Endothelial cell of umbilical vein (primary cell): ENCODE results near the gene S100A10.

Experiments used
- EZH2 ChIP-seq: IDR thresholded peaks from 2 replicates; pipeline ENCODE4 v1.6.1; 2012; ENCODE audit warnings: borderline replicate concordance, low read depth, mild to moderate bottlenecking, moderate library complexity, low read length, inconsistent platforms; ENCODE audit not compliant: severe bottlenecking
- FOS ChIP-seq: IDR thresholded peaks from 2 replicates; pipeline ENCODE4 v1.6.1; 2011; ENCODE audit warnings: mild to moderate bottlenecking, low read length, moderate library complexity, borderline replicate concordance; ENCODE audit not compliant: insufficient read depth
- GATA2 ChIP-seq: IDR thresholded peaks from 2 replicates; pipeline ENCODE4 v1.7.0; 2011; ENCODE audit warnings: low read depth, mild to moderate bottlenecking, moderate library complexity, mixed read lengths, low read length; ENCODE audit not compliant: insufficient read length, insufficient read depth
- JUN ChIP-seq: IDR thresholded peaks from 2 replicates; pipeline ENCODE4 v1.6.1; 2011; ENCODE audit warnings: borderline replicate concordance, low read depth; ENCODE audit not compliant: insufficient read length, insufficient read depth
- MYC ChIP-seq: IDR thresholded peaks from one replicate; pipeline ENCODE4 v1.6.1; 2011; ENCODE audit warnings: mild to moderate bottlenecking, low read depth, low read length
- POLR2A ChIP-seq: IDR thresholded peaks from 2 replicates; pipeline ENCODE4 v1.6.1; 2012; ENCODE audit warnings: low read depth, mild to moderate bottlenecking, control low read depth, low read length
- POLR2AphosphoS5 ChIP-seq: IDR thresholded peaks from 2 replicates; pipeline ENCODE4 v1.6.1; 2012; ENCODE audit warnings: low read depth, mild to moderate bottlenecking, control low read depth, low read length, moderate library complexity; ENCODE audit not compliant: insufficient read depth
- TF ChIP-seq, protein P1 (sequence below), 2 donors: IDR thresholded peaks; 1 replicate in 1 of 2; 2 replicates in 1 of 2; pipeline ENCODE4 v1.5.1; 2011; ENCODE audit warnings: low read length in 2 of 2, mild to moderate bottlenecking in 2 of 2, moderate library complexity in 2 of 2, control low read depth in 1 of 2, inconsistent platforms in 1 of 2, low read depth in 1 of 2; ENCODE audit not compliant: insufficient read depth in 1 of 2; ENCODE audit errors: extremely low read depth in 1 of 2
- TF ChIP-seq, protein P2 (sequence below): IDR thresholded peaks from 2 replicates; pipeline ENCODE4 v1.6.1; 2011; ENCODE audit not compliant: insufficient read depth, insufficient read length

DNA sequence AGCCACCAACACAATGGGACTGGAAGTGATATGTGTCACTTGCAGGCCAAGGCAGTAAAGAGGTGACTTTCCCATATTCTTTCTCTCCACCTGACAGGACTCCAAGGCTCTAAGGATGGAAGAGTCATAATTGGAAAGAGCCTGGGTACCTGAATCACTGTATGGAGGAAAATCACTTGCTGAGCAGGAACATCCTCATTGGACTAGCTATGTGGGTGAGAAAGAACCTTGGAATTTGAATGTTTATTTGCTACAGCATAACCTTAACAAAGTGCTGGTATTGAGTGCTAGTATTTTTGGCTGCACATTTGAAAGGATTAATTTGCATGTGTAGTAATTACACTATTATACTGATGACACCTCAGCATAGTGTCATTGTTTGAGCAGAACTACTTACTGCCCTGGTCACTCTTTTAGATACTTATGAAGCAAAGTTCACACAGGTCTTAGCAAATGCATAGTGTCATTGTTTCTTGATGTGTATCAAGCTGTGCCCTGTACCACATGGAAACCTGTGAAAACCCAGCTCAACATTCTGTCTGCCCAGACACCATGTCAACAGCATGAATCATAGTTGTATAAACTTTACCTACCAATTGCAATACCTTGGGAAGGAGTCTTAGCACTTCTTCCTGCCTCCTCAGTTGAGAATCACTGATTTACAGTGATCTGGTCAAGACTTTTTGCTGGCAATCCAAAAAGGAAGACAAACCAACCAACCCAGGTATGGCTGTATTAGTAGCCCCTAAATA is 5.1 kb upstream of the S100A10 start:
- TF ChIP-seq, protein P1, sequence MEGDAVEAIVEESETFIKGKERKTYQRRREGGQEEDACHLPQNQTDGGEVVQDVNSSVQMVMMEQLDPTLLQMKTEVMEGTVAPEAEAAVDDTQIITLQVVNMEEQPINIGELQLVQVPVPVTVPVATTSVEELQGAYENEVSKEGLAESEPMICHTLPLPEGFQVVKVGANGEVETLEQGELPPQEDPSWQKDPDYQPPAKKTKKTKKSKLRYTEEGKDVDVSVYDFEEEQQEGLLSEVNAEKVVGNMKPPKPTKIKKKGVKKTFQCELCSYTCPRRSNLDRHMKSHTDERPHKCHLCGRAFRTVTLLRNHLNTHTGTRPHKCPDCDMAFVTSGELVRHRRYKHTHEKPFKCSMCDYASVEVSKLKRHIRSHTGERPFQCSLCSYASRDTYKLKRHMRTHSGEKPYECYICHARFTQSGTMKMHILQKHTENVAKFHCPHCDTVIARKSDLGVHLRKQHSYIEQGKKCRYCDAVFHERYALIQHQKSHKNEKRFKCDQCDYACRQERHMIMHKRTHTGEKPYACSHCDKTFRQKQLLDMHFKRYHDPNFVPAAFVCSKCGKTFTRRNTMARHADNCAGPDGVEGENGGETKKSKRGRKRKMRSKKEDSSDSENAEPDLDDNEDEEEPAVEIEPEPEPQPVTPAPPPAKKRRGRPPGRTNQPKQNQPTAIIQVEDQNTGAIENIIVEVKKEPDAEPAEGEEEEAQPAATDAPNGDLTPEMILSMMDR (IDR thresholded peaks at IDR 0.05; ENCODE audit: extremely low read depth in 1 of 2, insufficient read depth in 1 of 2, low read depth in 1 of 2, low read length in 2 of 2), result no peak
- TF ChIP-seq POLR2A, result no peak
- no peak for TF ChIP-seq JUN
- TF ChIP-seq GATA2, result no peak
- TF ChIP-seq, protein P2, sequence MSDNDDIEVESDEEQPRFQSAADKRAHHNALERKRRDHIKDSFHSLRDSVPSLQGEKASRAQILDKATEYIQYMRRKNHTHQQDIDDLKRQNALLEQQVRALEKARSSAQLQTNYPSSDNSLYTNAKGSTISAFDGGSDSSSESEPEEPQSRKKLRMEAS, result no peak
- TF ChIP-seq POLR2AphosphoS5, result no peak
- no peak for TF ChIP-seq FOS
- TF ChIP-seq EZH2, result no peak
- TF ChIP-seq MYC, result no peak
